GM21825 (cell line): ENCODE data around the gene MAT1A.
"Not testable (repeated sequence)": the region's sequence is repeated elsewhere in the genome, so short reads cannot be mapped to it uniquely, and the experiment has no call there.

Experiments used
- ATAC-seq: cut with Tn5 transposase; IDR thresholded peaks from one replicate; pipeline ENCODE4 v1.9.1; 2021; ENCODE audit warnings: mild to moderate bottlenecking, moderate library complexity; ENCODE audit not compliant: unreplicated experiment

Gene MAT1A

DNA sequence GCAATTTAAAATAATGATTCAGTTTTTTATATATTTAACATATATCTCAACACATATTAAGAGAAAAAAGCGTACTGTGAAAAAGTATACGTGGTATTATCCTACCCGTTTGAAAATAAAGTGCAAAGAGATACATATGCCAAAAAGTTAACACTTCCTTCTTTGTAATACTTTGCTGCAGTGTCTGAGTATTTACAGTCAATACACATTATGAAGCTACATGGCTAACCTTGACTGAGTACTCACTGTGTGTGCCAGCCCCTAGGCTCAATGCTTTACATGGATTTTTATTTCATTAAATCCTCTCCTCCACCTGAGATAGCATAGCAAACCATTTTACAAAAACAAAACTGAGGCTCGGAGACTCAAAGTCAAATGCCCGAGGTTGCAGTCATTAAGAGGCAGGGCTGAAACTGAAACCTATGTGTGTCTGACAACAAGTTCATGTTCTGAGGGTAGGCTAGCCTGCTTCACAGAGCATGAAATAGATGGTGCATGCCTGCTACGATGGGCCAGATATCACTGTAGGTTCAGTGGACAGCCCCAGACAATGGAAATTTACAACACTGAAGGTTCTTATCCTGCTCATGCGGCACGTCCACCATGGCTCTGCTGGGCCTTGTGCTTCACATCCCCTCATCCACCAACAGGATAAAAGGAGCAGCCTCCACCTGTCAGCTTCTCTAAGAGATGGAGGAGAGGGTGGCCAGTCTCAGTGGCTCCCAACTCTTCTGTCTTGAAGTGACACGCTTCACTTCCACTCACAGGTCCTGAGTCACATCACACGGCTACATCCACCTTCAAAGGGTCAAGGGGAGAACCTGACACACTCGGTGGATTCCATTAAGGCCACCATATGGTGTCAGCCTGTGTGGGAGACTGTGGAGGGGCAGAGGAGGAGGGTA is 54.9 kb downstream of the MAT1A start:
- peak; percentile 100 for ATAC-seq

DNA sequence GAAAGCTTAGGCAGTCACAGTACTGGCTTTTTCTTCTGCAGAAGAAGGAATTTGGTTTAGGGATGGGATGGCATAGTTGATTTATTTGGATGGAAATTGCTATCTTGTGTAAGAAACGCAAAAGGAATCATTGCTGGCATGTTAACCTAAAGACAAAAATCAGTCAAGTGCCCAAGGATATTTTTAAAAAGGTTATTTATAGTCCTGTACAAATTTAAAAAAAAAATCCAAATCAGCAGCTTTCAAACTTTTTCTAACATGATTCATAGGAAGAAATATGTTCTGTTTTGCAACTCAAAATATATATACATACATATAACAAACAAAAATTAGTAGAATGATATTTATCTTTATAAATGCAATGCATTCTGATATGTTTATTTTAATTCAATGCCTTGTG is 55.6 kb downstream of the MAT1A start:
- ATAC-seq: not testable (repeated sequence)

DNA sequence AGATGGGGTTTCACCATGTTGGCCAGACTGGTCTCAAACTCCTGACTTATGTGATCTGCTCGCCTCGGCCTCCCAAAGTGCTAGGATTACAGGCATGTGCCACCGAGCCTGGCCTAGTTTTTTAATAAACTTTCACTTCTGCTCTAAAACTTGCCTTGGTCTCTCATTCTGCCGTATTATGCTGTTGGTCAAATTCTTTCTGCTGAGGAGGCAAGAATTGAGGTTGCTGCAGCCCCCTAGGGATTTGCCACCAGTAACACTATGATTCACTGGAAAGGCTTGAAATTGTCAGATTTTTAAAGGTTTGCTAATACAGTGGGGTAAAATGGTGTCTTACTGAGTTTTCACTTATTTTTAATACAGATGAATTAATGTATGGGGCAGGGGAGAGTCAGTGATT is 62.7 kb downstream of the MAT1A start:
- ATAC-seq: peak; percentile 73

GRCh38 chr10:80223031-80223419 is 66.4 kb downstream of the MAT1A start:
- not testable (repeated sequence) for ATAC-seq
